HL-60/S4 (cell line): ENCODE data around the gene UBE3A.

ENCODE experiments used
- in situ Hi-C: fragments of 300-500 bp; cut with MboI; formaldehyde crosslinking; loops from 2 replicates; pipeline ENCODE4 v1.14.3; 2022; ENCODE audit warnings: low sequenced_read_pairs

The UBE3A gene

DNA sequence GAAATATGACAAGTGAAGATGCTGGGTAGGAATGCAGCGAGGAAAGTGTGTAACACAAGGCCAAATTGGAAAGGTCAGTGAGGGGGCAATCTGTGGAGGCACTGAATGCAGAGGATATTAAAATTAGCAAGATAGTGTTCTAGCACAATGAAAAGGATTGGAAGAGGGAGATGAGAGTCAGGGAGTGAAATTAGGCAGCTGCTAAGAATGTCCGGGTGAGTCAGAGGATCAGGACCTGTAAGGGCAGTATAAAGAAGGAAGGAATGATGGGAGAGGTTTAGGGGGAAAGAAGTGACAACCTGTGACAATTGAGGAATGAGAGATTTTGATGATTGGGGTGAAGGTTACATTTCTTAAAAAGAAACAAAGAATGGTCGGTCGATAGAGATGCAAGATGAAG, 103.5 kb downstream of the UBE3A start:
- in situ Hi-C loops: no loop called here

GRCh38 chr15:25333049-25333448, 105.8 kb downstream of the UBE3A start:
- in situ Hi-C loops: no loop called here

DNA sequence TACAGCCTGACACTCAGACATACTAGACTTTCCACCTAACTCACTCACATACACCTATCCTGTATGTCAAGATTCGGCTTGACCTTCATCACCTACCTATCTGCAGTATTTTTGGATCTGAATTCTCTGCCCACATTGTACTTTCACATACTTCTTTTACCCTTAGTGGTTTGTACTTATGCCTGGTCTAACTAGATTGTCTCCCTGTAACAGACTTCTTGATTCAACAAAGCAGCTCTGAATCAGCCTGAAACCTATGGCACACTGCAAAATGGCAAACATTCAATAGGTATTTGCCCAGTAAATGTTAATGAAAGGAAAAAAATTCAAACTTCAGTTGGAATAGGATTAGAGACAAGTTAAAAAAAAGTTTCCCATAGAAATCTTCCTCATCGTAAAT, 106.5 kb downstream of the UBE3A start:
- in situ Hi-C loops: no loop called here

DNA sequence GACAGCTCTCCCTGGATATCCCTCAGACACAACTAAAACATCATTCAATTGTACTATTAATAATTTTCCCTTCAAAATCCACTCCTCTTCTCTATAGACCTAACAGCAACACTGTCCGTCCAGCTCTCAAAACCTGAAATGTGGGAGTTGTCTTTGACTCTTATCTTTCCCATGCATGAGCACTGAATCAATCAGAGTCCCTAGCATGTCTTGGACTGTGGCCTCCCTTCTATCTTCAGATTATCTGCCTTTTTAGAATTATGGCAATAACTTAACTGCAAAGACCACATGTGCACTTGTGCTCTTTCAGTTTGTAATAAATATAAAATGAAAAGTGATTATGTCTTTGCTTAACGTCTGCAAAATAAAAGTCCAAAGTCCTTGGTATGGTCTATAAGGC, 107.0 kb downstream of the UBE3A start:
- in situ Hi-C loops: no loop called here

DNA sequence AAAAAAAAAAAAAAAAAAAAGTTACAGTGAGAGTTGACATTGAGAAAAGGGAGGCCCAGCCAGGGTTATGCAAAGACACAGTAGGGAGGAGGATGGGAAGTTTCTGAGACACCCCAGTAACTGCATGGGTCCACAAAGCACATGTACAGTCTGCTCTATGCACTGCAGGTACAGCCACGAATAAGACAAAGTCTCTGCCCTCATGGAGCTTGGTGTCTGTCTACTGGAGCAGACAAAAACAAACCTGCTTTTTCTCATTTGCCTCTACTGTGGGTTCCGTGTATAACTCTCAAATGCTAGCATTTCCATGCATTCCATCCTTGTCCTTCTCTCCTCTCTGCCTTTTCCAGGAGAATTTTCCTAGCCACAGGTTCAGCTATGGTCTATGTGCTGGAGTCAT, 107.4 kb downstream of the UBE3A start:
- in situ Hi-C loops: no loop called here

- in situ Hi-C loops: no loop called here
These were observed 109.1 kb downstream of the UBE3A start for GRCh38 chr15:25329696-25330095.

DNA sequence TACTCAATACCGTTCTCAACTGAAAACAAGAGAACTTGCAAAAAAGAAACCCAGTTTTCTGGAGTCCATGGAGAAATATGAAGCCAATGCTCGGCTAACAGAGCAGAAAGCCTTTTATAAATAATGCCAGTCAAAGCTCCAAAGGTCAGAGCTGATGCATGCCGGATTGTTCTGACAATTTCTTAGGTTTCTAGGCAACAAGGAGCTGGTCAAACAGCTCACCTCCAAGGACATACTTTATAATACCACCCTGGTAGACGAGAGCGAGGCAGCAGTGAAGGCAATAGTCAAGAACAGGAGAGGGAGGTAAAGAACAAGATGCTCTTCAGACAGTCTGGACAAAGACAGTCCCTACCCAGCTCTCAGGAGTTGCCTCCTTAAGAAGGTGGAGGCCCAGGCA, 111.1 kb downstream of the UBE3A start:
- in situ Hi-C loops: no loop called here

DNA sequence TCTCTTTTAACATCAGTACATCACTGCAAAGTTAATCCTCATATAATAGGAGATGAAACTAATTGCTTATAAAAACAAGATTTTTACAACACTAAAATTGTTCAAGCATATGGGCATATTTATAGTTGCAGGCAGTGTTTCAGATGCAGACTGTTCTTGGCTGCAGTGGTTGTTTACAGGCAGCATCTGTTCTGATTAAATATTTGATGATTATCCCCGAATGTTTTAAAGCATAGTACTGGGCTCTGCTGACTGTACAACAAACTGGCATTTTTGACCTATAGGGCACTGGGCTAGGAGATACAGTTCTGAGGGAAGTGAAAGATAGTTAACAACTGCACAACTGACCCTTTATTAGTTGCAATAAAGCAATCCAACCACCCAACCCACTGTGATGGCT, 113.6 kb downstream of the UBE3A start:
- in situ Hi-C loops: no loop called here

GRCh38 chr15:25323420-25323819, 115.4 kb downstream of the UBE3A start:
- in situ Hi-C loops: no loop called here

DNA sequence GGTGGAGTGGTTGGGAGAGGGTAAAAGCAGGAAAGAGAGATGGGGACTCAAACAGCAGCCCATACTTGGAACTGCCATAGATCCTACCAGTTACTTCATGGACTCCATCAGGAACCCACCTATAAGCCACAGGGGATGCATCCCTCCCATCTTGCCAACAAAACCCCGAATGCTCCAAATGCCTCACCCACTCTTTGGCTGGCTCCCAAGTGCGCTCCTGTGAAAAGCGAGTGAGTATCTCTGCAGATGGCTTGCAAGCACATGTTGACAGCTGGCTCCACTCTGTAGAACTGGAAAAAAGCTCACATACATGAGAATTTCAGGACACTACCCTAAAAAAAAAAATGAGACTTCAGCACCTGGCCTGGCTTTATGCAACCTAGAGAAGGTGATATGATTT, 151.0 kb downstream of the UBE3A start:
- in situ Hi-C loops: no loop called here
